Endothelial cell of umbilical vein (primary cell): ENCODE measurements around the gene WDR11. TPM values are rescaled to one million over a fixed set of nuclear protein-coding genes. Genes with fewer than 3 reads are reported as not detected.

ENCODE experiments used
- BruUV-seq: library from RNA; stranded (reverse); fragments of 400-500 nt; replicated peaks from 2 replicates; lab custom pipeline; 2021; lab: Mats Ljungman, UMichigan
- CTCF ChIA-PET: fragments of 300-600, 350-600 bp; sonication (Branson Sonifier 250); formaldehyde crosslinking; loops from one replicate; lab custom pipeline; 2021; ENCODE audit warnings: antibody characterized with exemption, inconsistent platforms; lab: Charles Lee
- POLR2A ChIA-PET: fragments of 300-600, 350-600 bp; sonication (Branson Sonifier 250); formaldehyde crosslinking; loops from one replicate; lab custom pipeline; 2021; ENCODE audit warnings: antibody characterized with exemption, inconsistent platforms; lab: Charles Lee
- DNase-seq: peaks from one replicate; pipeline ENCODE4 v3.0.0-alpha.2; 2011; ENCODE audit warnings: low read depth, low spot score
- FAIRE-seq: peaks from 2 replicates; lab custom pipeline; 2011; peaks lifted over from hg19 to GRCh38; lab: Jason Lieb, UNC
- H2AFZ ChIP-seq: 2 replicates; pipeline ENCODE4 v1.6.0; 2012; ENCODE audit warnings: low read depth, low read length, control low read depth, inconsistent platforms
- H3K27ac ChIP-seq: 2 replicates; pipeline ENCODE4 v1.5.1; 2011; ENCODE audit warnings: low read depth, mild to moderate bottlenecking, control low read depth, low read length, moderate library complexity; ENCODE audit not compliant: insufficient read depth
- H3K27me3 ChIP-seq, 2 experiments: 2 replicates each; pipeline versions ENCODE4 v1.6.0 to v1.6.1; 2011; ENCODE audit warnings: low read length in 2 of 2, mixed read lengths in 1 of 2; ENCODE audit not compliant: control insufficient read depth in 2 of 2, insufficient read depth in 2 of 2
- H3K36me3 ChIP-seq, 2 experiments: 2 replicates in 1 of 2; 3 replicates in 1 of 2; pipeline ENCODE4 v1.5.1; 2011; ENCODE audit warnings: low read length in 2 of 2, mild to moderate bottlenecking in 1 of 2, moderate library complexity in 1 of 2; ENCODE audit not compliant: control insufficient read depth in 2 of 2, insufficient read depth in 2 of 2; ENCODE audit errors: extremely low read depth in 1 of 2
- H3K4me1 ChIP-seq: 3 replicates; pipeline ENCODE4 v1.5.1; 2011; ENCODE audit warnings: mild to moderate bottlenecking, low read length; ENCODE audit not compliant: control insufficient read depth, insufficient read depth; ENCODE audit errors: extremely low read depth
- H3K4me2 ChIP-seq: 2 replicates; pipeline ENCODE4 v1.6.1; 2011; ENCODE audit warnings: low read length, control low read depth, mixed read lengths; ENCODE audit not compliant: insufficient read depth
- H3K4me3 ChIP-seq, 3 experiments: fragments of 200-600 bp in 1 of 3; sonication (generic), shearing (Covaris generic) in 1 of 3; replicated peaks in 1 of 3; 2 replicates each; pipeline ENCODE4 v1.5.1; 2011 to 2016; ENCODE audit warnings: control low read depth in 3 of 3, low read length in 3 of 3, mild to moderate bottlenecking in 2 of 3, inconsistent platforms in 1 of 3, low read depth in 1 of 3, moderate library complexity in 1 of 3; ENCODE audit not compliant: insufficient read depth in 1 of 3
- H3K79me2 ChIP-seq: 2 replicates; pipeline ENCODE4 v1.6.0; 2012; ENCODE audit warnings: low read length, inconsistent platforms; ENCODE audit not compliant: control insufficient read depth, insufficient read depth
- H3K9ac ChIP-seq: replicated peaks from 2 replicates; pipeline ENCODE3; 2011; ENCODE audit warnings: low read length, control low read depth; ENCODE audit not compliant: insufficient read depth; ENCODE audit errors: extremely low read depth
- H3K9me1 ChIP-seq: replicated peaks from 3 replicates; pipeline ENCODE4 v1.6.0; 2011; ENCODE audit warnings: mild to moderate bottlenecking, low read length; ENCODE audit not compliant: control insufficient read depth, insufficient read depth; ENCODE audit errors: extremely low read depth
- H3K9me3 ChIP-seq: replicated peaks from 2 replicates; pipeline ENCODE4 v1.5.1; 2012; ENCODE audit warnings: low read length, inconsistent platforms; ENCODE audit not compliant: control insufficient read depth, insufficient read depth
- H4K20me1 ChIP-seq: replicated peaks from 2 replicates; pipeline ENCODE3; 2011; ENCODE audit warnings: mild to moderate bottlenecking, low read length; ENCODE audit not compliant: control insufficient read depth, insufficient read depth; ENCODE audit errors: extremely low read depth
- CTCF ChIP-seq, 2 donors: IDR thresholded peaks; 1 replicate in 1 of 2; 2 replicates in 1 of 2; pipeline ENCODE4 v1.5.1; 2011; ENCODE audit warnings: low read length in 2 of 2, mild to moderate bottlenecking in 2 of 2, moderate library complexity in 2 of 2, control low read depth in 1 of 2, inconsistent platforms in 1 of 2, low read depth in 1 of 2; ENCODE audit not compliant: insufficient read depth in 1 of 2; ENCODE audit errors: extremely low read depth in 1 of 2
- EZH2 ChIP-seq: IDR thresholded peaks from 2 replicates; pipeline ENCODE4 v1.6.1; 2012; ENCODE audit warnings: borderline replicate concordance, low read depth, mild to moderate bottlenecking, moderate library complexity, low read length, inconsistent platforms; ENCODE audit not compliant: severe bottlenecking
- FOS ChIP-seq: IDR thresholded peaks from 2 replicates; pipeline ENCODE4 v1.6.1; 2011; ENCODE audit warnings: mild to moderate bottlenecking, low read length, moderate library complexity, borderline replicate concordance; ENCODE audit not compliant: insufficient read depth
- GATA2 ChIP-seq: IDR thresholded peaks from 2 replicates; pipeline ENCODE4 v1.7.0; 2011; ENCODE audit warnings: low read depth, mild to moderate bottlenecking, moderate library complexity, mixed read lengths, low read length; ENCODE audit not compliant: insufficient read length, insufficient read depth
- JUN ChIP-seq: IDR thresholded peaks from 2 replicates; pipeline ENCODE4 v1.6.1; 2011; ENCODE audit warnings: borderline replicate concordance, low read depth; ENCODE audit not compliant: insufficient read length, insufficient read depth
- MAX ChIP-seq: IDR thresholded peaks from 2 replicates; pipeline ENCODE4 v1.6.1; 2011; ENCODE audit not compliant: insufficient read depth, insufficient read length
- MYC ChIP-seq: IDR thresholded peaks from one replicate; pipeline ENCODE4 v1.6.1; 2011; ENCODE audit warnings: mild to moderate bottlenecking, low read depth, low read length
- POLR2A ChIP-seq: IDR thresholded peaks from 2 replicates; pipeline ENCODE4 v1.6.1; 2012; ENCODE audit warnings: low read depth, mild to moderate bottlenecking, control low read depth, low read length
- POLR2AphosphoS5 ChIP-seq: IDR thresholded peaks from 2 replicates; pipeline ENCODE4 v1.6.1; 2012; ENCODE audit warnings: low read depth, mild to moderate bottlenecking, control low read depth, low read length, moderate library complexity; ENCODE audit not compliant: insufficient read depth
- dilution Hi-C: fragments of 300-500 bp; cut with MboI; formaldehyde crosslinking; loops from one replicate; pipeline ENCODE4 v1.15.0; 2019; ENCODE audit warnings: low sequenced_read_pairs; ENCODE audit not compliant: extremely low pct_ligation_motif_present
- intact Hi-C: fragments of 100-400 bp; cut with micrococcal nuclease; formaldehyde crosslinking; loops from one replicate; pipeline ENCODE4 v1.10.0; 2022
- polyA plus RNA-seq, 4 experiments: library from polyadenylated mRNA; depleted of rRNA in 3 of 4; stranded (reverse) in 3 of 4; unstranded in 1 of 4; fragments of >200 nt; gene quantifications; 2 replicates each; pipeline versions ENCODE4 v1.2.1 to v1.2.3, GENCODE V29; 2011 to 2012; ENCODE audit warnings: missing spikeins in 1 of 4
- total RNA-seq: library from RNA; stranded (reverse); gene quantifications from 2 replicates; pipeline ENCODE4 v1.2.3, GENCODE V29; 2021

The WDR11 gene
- total and polyA plus RNA-seq, 2 donors (not counting 3 experiments of a cell fraction or from before 2014, with no cell fraction given) = 63.6 to 73.9 TPM

GRCh38 chr10:120832106-120832505 lies 19.1 kb upstream of the WDR11 start:
- Histone ChIP-seq H3K4me1 (no peaks in the 10 kb centered on the region), H2AFZ (no peak overlapping the region), H3K9ac (no peak overlapping the region), H4K20me1 (no peaks in the 10 kb centered on the region), H3K36me3 (no peaks in the 10 kb centered on the region), H3K27ac (no peak overlapping the region), H3K9me3 (no peaks in the 10 kb centered on the region), H3K9me1 (no peaks in the 10 kb centered on the region), H3K27me3 (peaks cover 2 to 4% of the 10 kb centered on the region in 2 experiments), H3K4me3 (no peak overlapping the region), H3K79me2 (no peaks in the 10 kb centered on the region), H3K4me2 (no peak overlapping the region)
- dilution Hi-C loops (no loop called here), intact Hi-C loops (no loop called here)
- TF ChIP-seq JUN = no peak
- BruUV-seq = no TSS peak
- no peak for DNase-seq
- CTCF ChIA-PET = no interaction called here
- POLR2A ChIA-PET = no interaction called here
- no peak for FAIRE-seq

- FAIRE-seq = no peak
- POLR2A ChIA-PET = no interaction called here
- no peaks in the 10 kb centered on the region for H3K79me2 ChIP-seq
- TF ChIP-seq CTCF (IDR thresholded peaks at IDR 0.05; ENCODE audit: extremely low read depth in 1 of 2, insufficient read depth in 1 of 2, low read depth in 1 of 2, low read length in 2 of 2) = no peak
- no peak for TF ChIP-seq FOS
- no peak for TF ChIP-seq EZH2
- no peak for TF ChIP-seq POLR2A
- TF ChIP-seq POLR2AphosphoS5 = no peak
- no peak for TF ChIP-seq JUN
- TF ChIP-seq GATA2 = no peak
- no peak for TF ChIP-seq MAX
- no peak for TF ChIP-seq MYC
- no peak overlapping the region for H3K9ac ChIP-seq
- no peak overlapping the region for H3K27ac ChIP-seq
- no peak overlapping the region for H3K4me2 ChIP-seq
- CTCF ChIA-PET = no interaction called here
- intact Hi-C loops = no loop called here
- no peaks in the 10 kb centered on the region for H3K9me1 ChIP-seq
- H3K36me3 ChIP-seq = no peaks in the 10 kb centered on the region
- H3K4me3 ChIP-seq = no peak overlapping the region
- H4K20me1 ChIP-seq = no peaks in the 10 kb centered on the region
- no peaks in the 10 kb centered on the region for H3K9me3 ChIP-seq
- DNase-seq = no peak
- dilution Hi-C loops = no loop called here
- no peak overlapping the region for H2AFZ ChIP-seq
- H3K4me1 ChIP-seq = no peaks in the 10 kb centered on the region
- no TSS peak for BruUV-seq
- H3K27me3 ChIP-seq = peaks cover 2 to 4% of the 10 kb centered on the region in 2 experiments
Observed at GRCh38 chr10:120833222-120833928, 17.8 kb upstream of the WDR11 start.
